ENCODE results near the gene HPSE2. TPM values are rescaled to one million over a fixed set of nuclear protein-coding genes. Genes with fewer than 3 reads are reported as not detected.

Gene HPSE2
- total and polyA plus RNA-seq, 12 donors: 0.04 to 0.24 (median 0.13) TPM; not detected in 6

DNA sequence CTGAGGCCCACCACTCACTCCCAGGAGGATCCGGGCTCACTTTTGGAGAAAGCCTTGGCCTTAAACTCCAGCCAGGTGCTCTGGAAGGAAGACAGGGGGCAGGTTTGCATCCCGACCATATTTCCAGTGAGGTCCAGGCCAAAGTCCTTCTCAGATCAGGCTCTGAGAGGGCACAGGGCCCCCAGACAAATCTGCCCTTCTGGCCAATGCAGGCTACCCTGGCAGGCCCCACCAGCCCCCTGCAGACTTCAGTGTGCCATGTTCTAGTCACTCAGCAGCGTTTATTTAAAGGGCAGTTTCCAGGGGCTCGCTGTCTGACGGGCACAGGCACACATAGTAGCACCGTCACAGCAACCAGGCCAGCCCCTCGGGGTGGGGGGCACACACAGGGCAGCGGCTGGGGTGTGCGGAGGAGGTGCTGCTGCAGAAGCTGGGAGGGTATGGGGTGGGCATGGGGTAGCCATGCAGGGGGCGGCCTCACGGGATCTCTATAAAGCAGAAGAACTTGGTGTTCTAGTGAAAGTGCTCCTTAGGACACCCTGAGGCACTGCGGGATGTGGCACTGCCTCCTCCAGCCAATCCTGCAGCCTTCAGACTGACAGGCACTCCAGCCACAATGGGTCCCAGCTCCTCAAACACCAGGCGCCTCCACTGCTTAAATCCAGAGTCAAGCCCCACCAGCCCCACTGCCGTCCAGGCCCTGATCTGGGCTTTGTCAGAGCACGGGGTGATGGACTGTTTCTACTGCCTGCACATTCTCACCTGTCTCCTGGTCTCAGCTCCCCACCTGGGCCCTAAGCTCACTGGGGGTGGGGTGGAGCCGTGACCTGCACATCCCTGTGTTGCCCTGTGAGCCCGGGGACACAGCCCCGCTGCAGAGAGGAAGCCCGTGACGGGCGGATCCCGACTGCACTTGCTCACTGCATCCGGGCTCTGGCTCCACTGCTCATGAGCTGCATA is 811.1 kb downstream of the HPSE2 start:
- H3K4me3 ChIP-seq: no peak overlapping the region
- TF ChIP-seq, protein P1, sequence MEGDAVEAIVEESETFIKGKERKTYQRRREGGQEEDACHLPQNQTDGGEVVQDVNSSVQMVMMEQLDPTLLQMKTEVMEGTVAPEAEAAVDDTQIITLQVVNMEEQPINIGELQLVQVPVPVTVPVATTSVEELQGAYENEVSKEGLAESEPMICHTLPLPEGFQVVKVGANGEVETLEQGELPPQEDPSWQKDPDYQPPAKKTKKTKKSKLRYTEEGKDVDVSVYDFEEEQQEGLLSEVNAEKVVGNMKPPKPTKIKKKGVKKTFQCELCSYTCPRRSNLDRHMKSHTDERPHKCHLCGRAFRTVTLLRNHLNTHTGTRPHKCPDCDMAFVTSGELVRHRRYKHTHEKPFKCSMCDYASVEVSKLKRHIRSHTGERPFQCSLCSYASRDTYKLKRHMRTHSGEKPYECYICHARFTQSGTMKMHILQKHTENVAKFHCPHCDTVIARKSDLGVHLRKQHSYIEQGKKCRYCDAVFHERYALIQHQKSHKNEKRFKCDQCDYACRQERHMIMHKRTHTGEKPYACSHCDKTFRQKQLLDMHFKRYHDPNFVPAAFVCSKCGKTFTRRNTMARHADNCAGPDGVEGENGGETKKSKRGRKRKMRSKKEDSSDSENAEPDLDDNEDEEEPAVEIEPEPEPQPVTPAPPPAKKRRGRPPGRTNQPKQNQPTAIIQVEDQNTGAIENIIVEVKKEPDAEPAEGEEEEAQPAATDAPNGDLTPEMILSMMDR (IDR thresholded peaks at IDR 0.05): no peak
- no peaks in the 10 kb centered on the region for H3K27me3 ChIP-seq
- peaks cover 0 to 98% (median 37%) of the 10 kb centered on the region in 9 donors for H3K36me3 ChIP-seq
- no peaks in the 10 kb centered on the region for H3K9me3 ChIP-seq
- DNase-seq: no peak
- intact Hi-C loops (cut with DNase I): no loop called here
- ATAC-seq: no peak
- 88 to 90% methylated on average over 23 of the region's 23 CpGs for WGBS, 2 donors
- no peak overlapping the region for H3K27ac ChIP-seq
- peaks cover 0 to 9% (median 5%) of the 10 kb centered on the region in 9 donors for H3K4me1 ChIP-seq

DNA sequence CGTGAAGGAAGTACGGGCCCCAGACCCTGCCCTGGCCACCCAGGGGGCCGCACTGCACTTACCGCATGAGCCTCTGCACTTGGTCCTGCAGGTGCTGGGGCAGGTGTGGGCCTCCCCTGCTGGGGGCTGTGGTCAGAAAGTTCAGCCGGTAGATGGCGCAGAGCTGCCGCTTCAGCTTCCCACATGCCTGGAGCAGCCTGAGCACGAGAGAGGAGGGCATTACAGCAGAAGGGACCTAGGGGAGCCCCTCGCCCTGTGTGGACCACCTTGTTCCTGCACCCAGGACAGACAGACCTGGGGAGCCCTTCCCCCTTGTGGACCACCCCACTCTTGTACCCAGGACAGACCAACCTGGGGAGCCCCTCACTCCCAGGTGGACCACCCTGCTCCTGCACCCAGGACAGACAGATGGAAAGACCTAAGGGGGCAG is 811.9 kb downstream of the HPSE2 start:
- TF ChIP-seq, protein P1 (IDR thresholded peaks at IDR 0.05): peak in 4 of 9 donors; percentile 18 to 37 (median 25)
- no peaks in the 10 kb centered on the region for H3K9me3 ChIP-seq
- 78 to 80% methylated on average over 9 of the region's 9 CpGs for WGBS, 2 donors
- peaks cover 0 to 9% (median 5%) of the 10 kb centered on the region in 9 donors for H3K4me1 ChIP-seq
- no peak overlapping the region for H3K4me3 ChIP-seq
- peak in 3 of 8 donors; percentile 26 to 54 (median 26) for ATAC-seq
- intact Hi-C loops (cut with DNase I): no loop called here
- no peaks in the 10 kb centered on the region for H3K27me3 ChIP-seq
- H3K27ac ChIP-seq: no peak overlapping the region
- peaks cover 0 to 98% (median 40%) of the 10 kb centered on the region in 9 donors for H3K36me3 ChIP-seq
- DNase-seq: no peak

DNA sequence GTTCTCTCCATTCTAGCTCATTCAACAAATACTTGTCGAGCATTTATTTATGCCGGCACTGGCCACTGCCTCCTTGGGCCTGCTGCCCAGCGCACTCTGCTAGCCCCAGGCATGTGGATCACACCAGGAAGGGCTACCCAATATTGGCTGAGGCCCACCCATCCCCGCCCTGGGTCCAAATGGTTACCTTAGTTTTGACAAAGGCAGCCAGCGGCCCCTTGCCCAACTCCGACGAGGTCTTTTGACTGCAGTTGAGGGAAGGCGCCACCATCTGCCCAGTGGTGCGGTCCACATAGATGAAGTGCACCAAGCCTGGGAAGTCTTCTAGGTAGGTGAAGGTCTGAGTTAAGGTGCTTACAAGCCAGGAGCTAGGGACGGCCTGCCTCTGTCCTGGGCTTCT is 813.5 kb downstream of the HPSE2 start:
- H3K36me3 ChIP-seq: peaks cover 0 to 98% (median 52%) of the 10 kb centered on the region in 9 donors

DNA sequence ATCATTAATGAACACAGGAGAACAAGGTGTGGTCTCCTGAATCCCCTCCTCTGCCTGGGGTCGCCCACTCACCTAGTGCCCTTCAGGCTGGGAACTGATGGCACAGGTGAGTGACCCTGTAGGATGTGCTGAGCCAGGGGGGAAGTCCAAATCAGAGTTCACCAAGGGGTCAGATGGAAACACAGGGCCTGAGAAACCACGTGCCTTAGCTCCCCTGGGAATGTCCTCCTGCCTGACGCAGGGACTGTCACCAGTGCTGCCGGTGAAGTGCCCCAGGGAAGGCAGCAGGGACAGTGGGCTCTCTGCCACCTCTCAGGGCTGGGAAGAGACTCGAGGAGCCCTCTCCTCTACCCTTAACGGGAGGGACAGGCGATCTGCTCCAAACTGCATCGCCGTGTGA is 814.9 kb downstream of the HPSE2 start:
- H3K36me3 ChIP-seq: peaks cover 0 to 96% (median 47%) of the 10 kb centered on the region in 9 donors

More for the DNA sequence above, 813.5 kb downstream of the HPSE2 start:
- Histone ChIP-seq H3K9me3 (no peaks in the 10 kb centered on the region), H3K27ac (no peak overlapping the region), H3K4me1 (peaks cover 0 to 9% (median 5%) of the 10 kb centered on the region in 9 donors), H3K27me3 (no peaks in the 10 kb centered on the region), H3K4me3 (no peak overlapping the region)
- ATAC-seq (no peak), DNase-seq (no peak)
- intact Hi-C loops (cut with DNase I): no loop called here
- TF ChIP-seq, protein P1 (IDR thresholded peaks at IDR 0.05): no peak
- 96 to 97% methylated on average over 10 of the region's 10 CpGs for WGBS, 2 donors

More for the DNA sequence above, 814.9 kb downstream of the HPSE2 start:
- peaks cover 0 to 14% (median 8%) of the 10 kb centered on the region in 9 donors for H3K4me1 ChIP-seq
- DNase-seq (peak; percentile 42 to 47), ATAC-seq (peak in 7 of 8 donors; percentile 31 to 84 (median 72))
- H3K4me3 ChIP-seq: no peak overlapping the region
- no peaks in the 10 kb centered on the region for H3K27me3 ChIP-seq
- TF ChIP-seq, protein P1 (IDR thresholded peaks at IDR 0.05): no peak
- 46 to 51% methylated on average over 9 of the region's 9 CpGs for WGBS, 2 donors
- no peaks in the 10 kb centered on the region for H3K9me3 ChIP-seq
- H3K27ac ChIP-seq: peak overlapping the region in 3 of 10 donors; percentile 19 to 29 (median 28)
- intact Hi-C loops (cut with DNase I): no loop called here

All from heart right ventricle (tissue), 16 donors.